ENCODE results near the gene CCZ1B.
"Not testable (repeated sequence)": the region's sequence is repeated elsewhere in the genome, so short reads cannot be mapped to it uniquely, and the experiment has no call there.

DNA sequence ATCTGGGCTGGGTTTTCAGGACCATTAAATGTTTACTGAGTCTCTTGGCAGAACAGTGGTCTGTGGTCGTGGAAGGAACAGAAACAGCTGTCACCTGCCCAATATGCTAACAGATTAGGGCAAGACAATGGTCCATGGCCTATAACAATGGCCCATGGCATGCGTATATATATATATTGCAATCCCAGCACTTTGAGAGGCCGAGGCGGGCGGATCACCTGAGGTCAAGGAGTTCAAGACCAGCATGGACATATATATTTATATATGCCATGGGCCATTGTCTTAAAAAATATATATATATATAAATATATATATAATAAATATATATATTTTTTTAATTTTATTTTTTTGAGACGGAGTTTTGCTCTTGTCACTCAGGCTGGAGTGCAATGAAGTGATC, 44.5 kb downstream of the CCZ1B start:
- TF ChIP-seq, protein P1, sequence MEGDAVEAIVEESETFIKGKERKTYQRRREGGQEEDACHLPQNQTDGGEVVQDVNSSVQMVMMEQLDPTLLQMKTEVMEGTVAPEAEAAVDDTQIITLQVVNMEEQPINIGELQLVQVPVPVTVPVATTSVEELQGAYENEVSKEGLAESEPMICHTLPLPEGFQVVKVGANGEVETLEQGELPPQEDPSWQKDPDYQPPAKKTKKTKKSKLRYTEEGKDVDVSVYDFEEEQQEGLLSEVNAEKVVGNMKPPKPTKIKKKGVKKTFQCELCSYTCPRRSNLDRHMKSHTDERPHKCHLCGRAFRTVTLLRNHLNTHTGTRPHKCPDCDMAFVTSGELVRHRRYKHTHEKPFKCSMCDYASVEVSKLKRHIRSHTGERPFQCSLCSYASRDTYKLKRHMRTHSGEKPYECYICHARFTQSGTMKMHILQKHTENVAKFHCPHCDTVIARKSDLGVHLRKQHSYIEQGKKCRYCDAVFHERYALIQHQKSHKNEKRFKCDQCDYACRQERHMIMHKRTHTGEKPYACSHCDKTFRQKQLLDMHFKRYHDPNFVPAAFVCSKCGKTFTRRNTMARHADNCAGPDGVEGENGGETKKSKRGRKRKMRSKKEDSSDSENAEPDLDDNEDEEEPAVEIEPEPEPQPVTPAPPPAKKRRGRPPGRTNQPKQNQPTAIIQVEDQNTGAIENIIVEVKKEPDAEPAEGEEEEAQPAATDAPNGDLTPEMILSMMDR (IDR thresholded peaks at IDR 0.05) = not testable (repeated sequence)
- TF ChIP-seq ZFX (IDR thresholded peaks at IDR 0.05; ENCODE audit: borderline replicate concordance) = not testable (repeated sequence)
